HG03354 (cell line): ENCODE results near the gene SBK2.
A peak's percentile ranks its signal among the peaks of the same experiment; 100 is the strongest.
"Not testable (repeated sequence)": the region's sequence is repeated elsewhere in the genome, so short reads cannot be mapped to it uniquely, and the experiment has no call there.

ENCODE experiments used
- ATAC-seq: cut with Tn5 transposase; IDR thresholded peaks from one replicate; pipeline ENCODE4 v1.9.1; 2021; ENCODE audit warnings: mild to moderate bottlenecking; ENCODE audit not compliant: unreplicated experiment, poor library complexity, severe bottlenecking

SBK2 gene, protein sequence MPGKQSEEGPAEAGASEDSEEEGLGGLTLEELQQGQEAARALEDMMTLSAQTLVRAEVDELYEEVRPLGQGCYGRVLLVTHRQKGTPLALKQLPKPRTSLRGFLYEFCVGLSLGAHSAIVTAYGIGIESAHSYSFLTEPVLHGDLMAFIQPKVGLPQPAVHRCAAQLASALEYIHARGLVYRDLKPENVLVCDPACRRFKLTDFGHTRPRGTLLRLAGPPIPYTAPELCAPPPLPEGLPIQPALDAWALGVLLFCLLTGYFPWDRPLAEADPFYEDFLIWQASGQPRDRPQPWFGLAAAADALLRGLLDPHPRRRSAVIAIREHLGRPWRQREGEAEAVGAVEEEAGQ

DNA sequence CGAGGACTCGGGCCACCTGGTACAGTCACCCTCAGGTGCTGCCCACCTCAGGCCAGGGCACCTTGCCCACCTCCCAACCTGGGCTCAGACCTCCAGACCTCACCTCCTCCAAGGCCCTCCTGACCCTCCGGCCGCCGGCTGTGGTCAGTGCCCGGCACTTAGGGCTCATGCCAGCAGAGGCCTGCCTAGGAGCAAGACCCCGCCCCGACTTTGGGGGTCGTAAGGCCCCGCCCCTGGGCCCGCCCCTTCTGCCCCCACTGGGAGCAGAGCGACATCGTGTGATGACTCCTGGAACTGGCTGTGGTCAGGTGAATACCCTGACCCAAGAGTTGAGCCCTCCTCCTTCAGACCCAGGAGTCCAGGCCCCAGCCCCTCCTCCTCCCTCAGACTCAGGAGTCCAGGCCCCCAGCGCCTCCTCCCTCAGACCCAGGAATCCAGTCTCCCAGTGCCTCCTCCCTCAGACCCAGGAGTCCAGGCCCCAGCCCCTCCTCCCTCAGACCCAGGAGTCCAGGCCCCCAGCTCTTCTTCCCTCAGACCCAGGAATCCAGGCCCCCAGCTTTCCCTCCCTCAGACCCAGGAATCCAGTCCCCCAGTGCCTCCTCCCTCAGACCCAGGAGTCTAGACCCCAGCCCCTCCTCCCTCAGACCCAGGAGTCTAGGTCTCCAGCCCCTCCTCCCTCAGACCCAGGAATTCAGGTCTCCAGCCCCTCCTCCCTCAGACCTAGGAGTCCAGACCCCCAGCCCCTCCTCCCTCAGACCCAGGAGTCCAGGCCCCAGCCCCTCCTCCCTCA lies at the start of gene SBK2:
TSS of gene SBK2 (minus strand) at position 183 of the 790 bp plus-strand sequence. CDS start 839 bp downstream, outside the sequence.
- no peak for ATAC-seq

DNA sequence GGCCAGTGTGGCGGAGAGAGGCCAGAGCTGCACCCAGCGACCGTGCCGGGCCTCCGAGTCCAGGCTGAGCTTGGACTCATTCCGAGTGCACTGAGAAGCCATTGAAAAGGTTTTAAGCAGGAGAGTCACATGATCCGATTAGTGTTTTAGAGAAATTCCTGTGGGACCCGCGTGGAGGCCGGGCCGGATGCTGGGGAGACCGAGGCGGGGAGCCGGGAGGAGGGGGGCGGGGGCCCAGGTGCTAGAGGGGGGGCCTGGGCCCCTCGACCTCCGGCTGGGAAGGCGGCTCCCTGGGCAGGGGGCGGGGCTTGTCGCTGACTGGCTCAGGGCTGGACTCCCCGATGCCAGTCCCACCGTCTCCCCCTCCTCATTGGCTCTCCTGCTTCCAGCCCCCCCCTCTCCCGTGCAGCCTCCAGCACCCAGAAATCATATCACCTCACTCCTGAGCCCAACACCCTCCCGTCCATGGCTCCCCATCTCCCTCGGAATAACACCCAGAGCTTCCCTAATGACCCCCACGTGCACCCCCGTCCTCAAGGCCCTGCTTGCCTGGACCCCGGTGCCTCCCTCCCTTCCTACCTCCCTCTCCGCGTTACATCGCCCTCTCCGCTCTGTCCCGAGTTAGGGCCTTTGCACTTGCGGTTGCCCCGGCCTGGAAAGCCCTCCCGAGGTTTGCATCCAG lies 48.9 kb upstream of the SBK2 start:
- no peak for ATAC-seq

DNA sequence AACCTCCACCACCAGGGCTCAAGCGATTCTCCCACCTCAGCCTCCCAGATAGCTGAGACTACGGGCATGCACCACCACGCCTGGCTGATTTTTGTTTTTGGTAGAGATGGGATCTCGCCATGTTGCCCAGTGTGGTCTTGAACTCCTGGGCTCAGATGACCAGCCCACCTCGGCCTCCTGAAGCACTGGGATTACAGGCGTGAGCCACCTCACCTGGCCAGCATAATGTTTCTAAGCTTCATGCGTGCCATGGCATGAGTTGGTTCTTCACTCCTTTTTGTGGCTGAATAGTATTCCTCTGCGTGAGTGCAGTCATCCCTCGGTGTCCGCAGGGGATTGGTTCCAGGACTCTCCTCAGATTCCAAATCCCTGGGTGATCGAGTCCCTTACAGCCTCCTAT lies 47.9 kb upstream of the SBK2 start:
- ATAC-seq: no peak

- ATAC-seq: not testable (repeated sequence)
Observed at GRCh38 chr19:55583897-55584296, 47.0 kb upstream of the SBK2 start.

- not testable (repeated sequence) for ATAC-seq
Observed at GRCh38 chr19:55582284-55582683, 45.4 kb upstream of the SBK2 start.

DNA sequence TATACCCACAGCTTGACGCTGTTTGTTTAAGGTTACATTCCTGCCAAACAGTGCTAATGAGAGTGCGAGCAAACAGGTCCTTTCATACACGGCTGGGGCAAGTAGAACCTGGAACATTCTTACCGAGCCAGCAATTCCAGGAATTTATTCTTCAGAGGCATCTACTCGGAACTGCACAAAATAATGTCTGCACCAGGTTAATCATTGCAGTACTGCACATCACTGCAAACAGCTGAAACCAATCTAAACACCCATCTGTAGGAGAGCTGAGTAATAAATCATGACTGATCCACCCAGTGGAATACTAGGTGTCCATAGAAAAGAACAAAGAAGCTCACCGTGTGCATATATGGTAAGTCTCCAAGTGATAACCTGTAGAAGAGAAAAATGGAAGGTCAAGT lies 44.9 kb upstream of the SBK2 start:
- no peak for ATAC-seq

DNA sequence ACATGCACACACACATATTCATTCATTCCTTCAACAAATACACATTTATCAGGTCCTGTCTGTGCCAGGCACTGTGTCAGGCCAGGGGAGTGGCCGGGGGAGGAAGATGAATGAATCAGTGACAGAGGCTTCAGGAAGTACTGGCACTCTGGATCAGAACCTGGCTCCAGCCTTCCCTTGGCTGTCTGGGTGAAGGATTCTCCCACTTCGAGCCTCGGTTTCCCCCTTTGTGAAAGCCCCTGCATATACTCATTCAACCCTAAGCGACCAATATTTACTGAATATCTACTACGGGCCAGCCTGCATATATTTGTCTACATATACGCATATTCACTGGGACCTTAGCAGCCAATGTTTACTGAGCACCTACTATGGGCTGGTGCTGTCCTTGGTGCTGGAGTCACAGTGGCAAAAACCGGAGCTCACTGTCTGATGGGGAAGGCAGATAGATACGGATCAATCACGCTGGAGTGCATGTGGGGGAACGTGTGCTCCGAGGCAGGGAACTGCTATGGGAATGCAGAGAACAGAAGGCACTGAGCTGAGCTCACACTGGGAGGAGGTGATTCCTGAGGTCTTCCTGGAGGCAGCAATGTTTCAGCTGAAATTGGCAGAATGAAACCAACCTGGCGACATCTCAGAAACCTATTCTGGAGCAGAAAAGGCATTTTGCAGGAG lies 44.4 kb upstream of the SBK2 start:
- ATAC-seq: no peak

DNA sequence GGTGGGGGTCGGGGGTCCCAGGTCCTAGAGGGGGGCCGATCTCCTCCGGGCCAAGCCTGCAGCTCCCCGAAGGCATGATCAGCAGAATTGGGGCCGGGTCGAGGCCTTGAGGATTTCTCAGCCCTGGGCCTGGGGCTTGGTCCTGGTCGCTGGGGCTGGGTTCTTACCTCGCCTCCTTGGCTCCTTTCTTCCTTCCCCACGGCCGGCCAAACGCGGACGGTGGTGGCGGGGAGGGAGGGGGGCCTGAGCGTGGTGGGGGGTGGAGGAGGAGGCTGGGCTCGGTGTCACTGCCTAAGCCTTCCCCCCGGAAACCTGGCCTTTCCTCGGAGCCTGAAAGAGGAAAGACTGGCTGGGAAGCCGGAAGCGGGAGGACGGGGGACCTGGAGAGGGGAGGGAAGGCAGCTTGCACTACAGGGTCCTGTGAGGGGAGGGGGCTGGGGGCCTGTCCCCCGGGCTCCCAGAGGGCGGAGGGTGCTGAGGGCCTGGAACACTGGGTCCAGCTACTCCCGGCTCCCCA lies 43.8 kb upstream of the SBK2 start, which contains the start of gene ZNF579:
TSS of gene ZNF579 (minus strand) at position 221 of the 517 bp plus-strand sequence. CDS start 1,209 bp downstream, outside the sequence.
- peak; percentile 59 for ATAC-seq

GRCh38 chr19:55579766-55580621 lies 43.1 kb upstream of the SBK2 start:
- ATAC-seq: peak; percentile 20

DNA sequence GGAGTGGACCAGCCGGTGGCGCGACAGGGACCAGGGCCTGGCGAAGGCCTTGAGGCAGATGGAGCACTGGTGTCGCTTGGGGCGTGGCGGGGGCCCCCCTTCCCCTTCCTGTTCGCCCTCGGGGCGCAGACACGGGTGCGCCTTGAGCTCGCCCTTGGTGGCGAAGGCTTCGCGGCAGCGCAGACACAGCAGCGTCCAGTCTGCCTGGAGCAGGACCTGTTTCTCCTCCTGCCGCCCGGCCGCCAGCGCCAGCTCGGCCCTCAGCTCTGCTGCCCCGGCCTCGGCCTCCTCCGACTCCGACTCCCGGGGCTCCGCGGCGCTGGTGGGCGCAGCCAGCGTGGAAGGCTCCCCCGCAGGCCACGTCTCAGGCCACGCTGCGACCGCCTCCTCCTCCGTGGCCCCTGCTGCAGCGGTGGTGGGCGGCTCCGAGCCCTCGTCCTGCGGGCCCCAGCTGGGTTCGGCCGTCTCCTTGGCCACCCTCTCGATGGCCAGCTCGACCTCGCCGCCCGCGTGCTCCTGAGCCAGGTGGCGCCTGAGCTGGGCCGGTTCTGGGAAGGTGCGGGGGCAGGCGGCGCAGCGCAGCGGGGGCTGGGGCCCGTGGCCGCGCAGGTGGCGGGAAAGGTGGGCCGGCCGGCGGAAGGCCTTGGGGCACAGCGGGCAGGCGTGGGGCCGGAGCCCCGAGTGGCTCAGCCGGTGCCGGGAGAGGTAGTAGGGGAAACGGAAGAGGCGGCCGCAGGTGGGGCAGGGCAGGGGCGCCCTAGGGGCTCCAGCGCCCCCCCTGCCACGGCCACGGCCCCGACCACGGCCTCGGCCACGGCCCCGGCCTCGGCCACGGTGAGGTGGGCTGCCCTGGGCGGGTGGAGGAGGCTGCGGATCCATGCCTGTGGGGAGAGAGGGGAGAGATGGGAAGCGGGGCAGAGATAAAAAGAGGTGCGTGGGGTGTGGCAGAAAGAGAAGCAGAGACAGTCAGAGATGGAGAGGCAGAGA lies 42.1 kb upstream of the SBK2 start:
- ATAC-seq: no peak

DNA sequence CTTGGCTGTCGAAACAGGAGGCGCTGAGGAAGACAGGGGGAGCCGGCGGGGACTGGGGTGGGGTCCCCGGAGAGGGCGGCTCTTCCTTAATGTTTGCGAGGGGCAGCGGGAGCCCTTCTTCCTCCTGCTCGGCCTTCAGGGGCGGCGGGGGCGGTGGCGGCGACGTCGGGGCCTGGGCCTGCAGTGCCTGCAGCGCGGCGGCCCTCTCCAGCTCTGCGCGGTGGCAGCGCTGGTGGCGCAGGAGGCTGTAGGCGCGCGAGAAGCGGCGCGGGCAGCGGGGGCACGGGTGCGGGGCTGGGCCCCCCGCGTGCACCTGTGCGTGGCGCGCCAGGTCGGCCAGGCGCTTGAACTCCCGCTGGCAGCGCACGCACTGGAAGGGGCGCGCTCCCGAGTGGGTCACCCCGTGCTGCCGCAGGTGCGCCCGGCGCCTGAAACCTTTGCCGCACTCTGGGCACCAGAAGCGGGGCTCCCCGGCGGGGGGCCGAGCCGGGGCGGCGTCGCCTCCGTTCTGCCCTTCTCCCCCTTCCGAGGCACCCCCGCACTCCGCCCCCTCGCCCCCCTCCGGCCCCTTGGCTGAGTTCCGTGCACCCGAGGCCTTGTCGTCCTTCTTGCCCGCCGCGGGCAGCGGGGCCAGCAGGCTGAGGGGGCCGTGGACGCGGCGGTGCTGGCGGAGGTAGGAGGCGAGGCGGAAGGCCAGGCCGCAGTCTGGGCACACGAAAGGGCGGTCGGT lies 41.3 kb upstream of the SBK2 start:
- no peak for ATAC-seq

DNA sequence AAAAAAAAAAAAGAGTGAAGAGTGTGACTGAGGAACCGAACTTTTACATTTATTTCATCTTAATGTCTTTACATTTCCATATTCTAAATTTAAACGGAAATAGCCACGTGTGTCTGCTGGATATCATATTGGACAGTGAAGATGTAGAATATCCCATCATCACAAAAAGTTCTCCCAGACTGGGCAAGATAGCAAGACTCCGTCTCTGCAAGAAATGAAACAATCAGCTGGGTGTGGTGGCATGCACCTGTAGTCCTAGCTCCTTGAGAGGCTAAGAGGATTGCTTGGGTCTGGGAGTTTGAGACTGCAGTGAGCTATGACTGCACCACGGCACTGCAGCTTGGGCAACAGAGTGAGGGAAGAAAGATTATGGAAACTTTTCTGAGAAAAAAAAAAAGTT lies 39.8 kb upstream of the SBK2 start:
- ATAC-seq: no peak

DNA sequence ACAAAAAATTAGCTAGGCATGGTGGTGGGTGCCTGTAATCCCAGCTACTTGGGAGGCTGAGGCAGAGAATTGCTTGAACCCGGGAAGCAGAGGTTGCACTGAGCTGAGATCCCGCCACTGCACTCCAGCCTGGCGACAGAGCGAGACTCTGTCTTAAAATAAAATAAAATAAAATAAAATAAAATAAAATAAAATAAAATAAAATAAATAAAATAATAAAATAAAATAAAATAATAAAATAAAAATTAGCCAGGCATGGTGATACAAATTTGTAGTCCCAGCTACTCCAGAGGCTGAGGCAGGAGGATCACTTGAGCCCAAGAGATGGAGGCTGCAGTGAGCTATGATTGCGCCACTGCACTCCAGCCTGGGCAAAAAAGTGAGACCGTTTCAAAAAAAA lies 37.0 kb upstream of the SBK2 start:
- ATAC-seq: not testable (repeated sequence)

- ATAC-seq: not testable (repeated sequence)
Observed at GRCh38 chr19:55569477-55569876, 32.5 kb upstream of the SBK2 start.

DNA sequence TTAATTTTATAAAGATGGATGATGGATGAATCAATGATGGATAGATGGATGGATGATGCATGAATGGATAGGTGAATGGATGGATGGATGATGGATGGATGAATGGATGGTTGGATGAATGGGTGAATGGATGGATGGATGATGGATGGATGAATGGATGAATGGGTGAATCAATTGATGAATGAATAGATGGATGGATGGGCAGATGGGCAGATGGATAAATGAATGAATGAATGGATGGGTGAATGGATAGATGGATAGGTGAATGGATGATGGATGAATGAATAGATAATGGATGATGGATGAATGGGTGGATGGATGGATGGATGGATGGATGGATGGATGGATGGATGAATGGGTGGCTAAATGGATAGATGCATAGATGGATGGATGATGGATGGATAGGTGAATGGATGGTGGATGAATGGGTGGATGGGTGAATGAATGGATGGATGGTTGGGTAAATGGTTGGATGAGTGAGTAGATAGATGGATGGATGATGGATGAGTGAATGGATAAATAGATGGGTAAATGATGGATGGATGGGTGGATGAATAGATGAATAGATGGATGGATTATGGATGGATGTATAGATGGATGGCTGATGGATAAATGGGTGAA lies 30.9 kb upstream of the SBK2 start:
- no peak for ATAC-seq

DNA sequence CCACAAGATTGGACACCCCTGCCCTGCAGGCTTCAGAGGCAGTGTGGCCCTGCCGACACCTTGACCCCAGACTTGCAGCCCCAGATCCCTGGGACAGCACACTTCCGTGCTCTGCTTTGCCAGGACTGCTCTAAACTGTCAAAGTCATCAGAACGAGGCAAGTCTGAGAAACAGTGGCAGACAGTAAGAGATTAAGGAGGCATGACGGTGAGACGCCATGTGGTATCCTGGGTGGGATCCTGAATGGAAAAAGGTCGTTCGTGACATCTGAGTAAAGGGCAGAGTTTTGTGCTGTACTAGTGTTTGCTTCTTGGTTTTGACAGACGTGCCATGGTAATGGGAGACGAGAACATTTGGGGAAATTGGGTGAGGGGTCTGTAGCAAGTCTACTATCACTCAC lies 29.9 kb upstream of the SBK2 start:
- no peak for ATAC-seq
